Measurements from ENCODE around the gene NUDT2. TPM values are rescaled to one million over a fixed set of nuclear protein-coding genes. Genes with fewer than 3 reads are reported as not detected.
A peak's percentile ranks its signal among the peaks of the same experiment; 100 is the strongest.

The NUDT2 gene
- polyA plus RNA-seq, 1 experiment = 39.5 TPM

DNA sequence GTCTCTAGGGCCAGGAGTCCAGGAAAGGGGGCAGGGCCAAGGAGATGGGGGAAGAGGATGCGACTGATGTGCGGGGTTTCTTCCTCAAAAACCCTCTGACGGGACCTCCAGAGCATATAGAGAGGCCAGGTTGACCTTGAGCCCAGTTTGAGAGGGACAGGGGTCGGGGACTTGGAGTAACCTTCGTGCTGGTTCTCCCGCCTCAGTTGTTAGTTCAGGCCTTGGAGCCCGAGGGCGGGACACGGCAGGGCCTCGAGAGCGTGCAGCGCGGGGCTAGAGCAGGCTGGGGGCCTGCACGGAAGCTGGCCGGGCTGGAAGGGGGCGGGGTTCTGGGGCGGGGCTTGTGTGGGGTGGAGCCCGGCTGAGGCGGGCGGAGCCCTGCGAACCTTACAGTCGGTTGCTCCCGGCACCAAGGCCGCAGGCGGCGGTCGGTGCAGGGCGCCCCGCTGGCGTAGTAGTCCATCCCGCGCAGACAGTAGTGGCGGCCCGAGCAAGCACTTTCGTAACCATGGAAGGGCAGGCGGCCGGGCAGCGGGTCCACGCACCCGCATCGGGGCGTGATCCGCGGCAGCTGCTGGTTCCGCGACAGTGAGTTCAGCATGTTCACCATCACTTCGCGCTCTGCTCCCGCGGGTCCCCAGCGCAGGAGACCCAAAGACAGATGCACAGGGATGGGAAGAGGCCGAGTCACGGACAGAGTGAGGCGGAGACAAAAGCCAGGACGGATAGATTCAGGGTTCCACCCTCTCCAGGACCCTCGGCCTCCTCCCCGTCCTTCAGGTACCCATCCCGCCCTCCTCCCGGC lies 51.3 kb downstream of the NUDT2 start:
- ChIA-PET CTCF (interaction anchor here (0.6 to 6.6 kb wide), 9 partner anchors 12 to 254 kb away, joined by 3 to 59 read pairs (median 10); no protein-coding TSS in a partner anchor), POLR2A (no interaction called here)
- H3K27me3 ChIP-seq (ENCODE audit: control insufficient read depth, insufficient read depth, low read length) = peaks cover 3% of the 10 kb centered on the region; the same call in 1 of the 2 replicates
- no peak for DNase-seq (ENCODE audit: low read depth)
- H3K36me3 ChIP-seq (ENCODE audit: control insufficient read depth, insufficient read depth, low read length) = no peaks in the 10 kb centered on the region
- H3K4me3 ChIP-seq (ENCODE audit: low read depth, low read length) = peak overlapping the region; percentile 39
- TF ChIP-seq CTCF (IDR thresholded peaks at IDR 0.05; ENCODE audit: insufficient read depth, low read depth, low read length) = no peak

- TF ChIP-seq CTCF (IDR thresholded peaks at IDR 0.05; ENCODE audit: insufficient read depth, low read depth, low read length) = no peak
- Histone ChIP-seq H3K36me3 (ENCODE audit: control insufficient read depth, insufficient read depth, low read length) (no peaks in the 10 kb centered on the region), H3K4me3 (ENCODE audit: low read depth, low read length) (peak overlapping the region; percentile 39), H3K27me3 (ENCODE audit: control insufficient read depth, insufficient read depth, low read length) (peaks cover 3% of the 10 kb centered on the region; the same call in 1 of the 2 replicates)
- no peak for DNase-seq (ENCODE audit: low read depth)
- POLR2A ChIA-PET = no interaction called here
- CTCF ChIA-PET = interaction anchor here (0.6 to 6.1 kb wide), 3 partner anchors 49 to 253 kb away, joined by 3 to 59 read pairs (median 3); no protein-coding TSS in a partner anchor
Measured at GRCh38 chr9:34381323-34381722, 52.0 kb downstream of the NUDT2 start.

GRCh38 chr9:34382054-34382453 lies 52.7 kb downstream of the NUDT2 start:
- ChIA-PET CTCF (interaction anchor here (0.6 kb wide), 1 partner anchor 166 kb away, joined by 3 read pairs; no protein-coding TSS in a partner anchor), POLR2A (no interaction called here)
- no peak for DNase-seq (ENCODE audit: low read depth)

GRCh38 chr9:34382879-34383278 lies 53.5 kb downstream of the NUDT2 start:
- POLR2A ChIA-PET = no interaction called here
- CTCF ChIA-PET = no interaction called here

More at GRCh38 chr9:34382054-34382453, 52.7 kb downstream of the NUDT2 start:
- H3K36me3 ChIP-seq (ENCODE audit: control insufficient read depth, insufficient read depth, low read length) = no peaks in the 10 kb centered on the region
- TF ChIP-seq CTCF (IDR thresholded peaks at IDR 0.05; ENCODE audit: insufficient read depth, low read depth, low read length) = no peak
- peaks cover 3% of the 10 kb centered on the region; the same call in 1 of the 2 replicates for H3K27me3 ChIP-seq (ENCODE audit: control insufficient read depth, insufficient read depth, low read length)
- H3K4me3 ChIP-seq (ENCODE audit: low read depth, low read length) = no peak overlapping the region

More at GRCh38 chr9:34382879-34383278, 53.5 kb downstream of the NUDT2 start:
- TF ChIP-seq CTCF (IDR thresholded peaks at IDR 0.05; ENCODE audit: insufficient read depth, low read depth, low read length) = no peak
- Histone ChIP-seq H3K36me3 (ENCODE audit: control insufficient read depth, insufficient read depth, low read length) (no peaks in the 10 kb centered on the region), H3K27me3 (ENCODE audit: control insufficient read depth, insufficient read depth, low read length) (peaks cover 3% of the 10 kb centered on the region; the same call in 1 of the 2 replicates), H3K4me3 (ENCODE audit: low read depth, low read length) (no peak overlapping the region)
- DNase-seq (ENCODE audit: low read depth) = no peak
